GM19035 (cell line): ENCODE data around the gene CDH5.

Experiments
- ATAC-seq: cut with Tn5 transposase; IDR thresholded peaks from one replicate; pipeline ENCODE4 v1.9.1; 2021; ENCODE audit not compliant: unreplicated experiment

The CDH5 gene

DNA sequence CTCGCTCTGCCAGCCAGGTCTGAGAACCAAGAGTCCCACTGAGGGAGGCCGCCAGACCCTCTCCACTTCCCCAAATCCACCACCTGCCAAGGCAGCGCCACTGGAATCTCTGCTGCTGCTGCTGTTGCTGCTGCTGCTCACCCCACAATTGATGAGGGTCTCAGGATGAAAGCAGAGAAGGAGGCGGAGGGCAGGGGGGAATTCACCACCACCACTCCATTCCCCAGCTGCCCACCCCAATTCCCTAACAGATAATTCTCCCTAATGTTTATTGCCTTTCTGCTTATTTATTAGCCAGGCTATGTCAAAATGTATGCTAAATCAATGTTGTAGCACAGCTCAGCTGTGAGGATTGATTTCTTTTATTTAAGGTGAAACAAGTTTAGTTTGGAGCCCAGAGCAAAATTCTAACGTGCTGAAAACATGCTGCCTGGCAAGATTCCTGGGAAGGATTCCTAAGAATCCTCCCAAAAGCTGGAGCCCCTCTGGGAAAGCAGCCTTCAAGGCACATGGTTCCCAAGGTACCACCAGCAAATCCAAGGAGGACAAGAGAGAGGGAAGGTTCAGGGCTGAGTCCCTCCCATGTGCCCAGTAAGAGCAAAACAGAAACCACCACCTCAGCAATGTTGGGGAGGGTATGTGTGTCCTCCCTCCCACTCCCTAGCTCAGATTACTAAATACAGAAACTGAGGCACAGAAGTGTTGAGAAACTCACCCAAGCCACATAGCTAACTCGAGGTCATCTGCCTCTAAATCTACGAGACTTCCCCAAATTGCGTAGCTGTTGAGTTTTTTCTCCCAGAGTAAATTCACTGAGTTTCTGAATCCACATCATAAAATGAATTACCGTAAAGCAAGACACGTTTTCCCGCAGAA lies 12.2 kb upstream of the CDH5 start:
- ATAC-seq, result no peak

GRCh38 chr16:66355526-66355925 lies 11.0 kb upstream of the CDH5 start:
- ATAC-seq, result no peak

DNA sequence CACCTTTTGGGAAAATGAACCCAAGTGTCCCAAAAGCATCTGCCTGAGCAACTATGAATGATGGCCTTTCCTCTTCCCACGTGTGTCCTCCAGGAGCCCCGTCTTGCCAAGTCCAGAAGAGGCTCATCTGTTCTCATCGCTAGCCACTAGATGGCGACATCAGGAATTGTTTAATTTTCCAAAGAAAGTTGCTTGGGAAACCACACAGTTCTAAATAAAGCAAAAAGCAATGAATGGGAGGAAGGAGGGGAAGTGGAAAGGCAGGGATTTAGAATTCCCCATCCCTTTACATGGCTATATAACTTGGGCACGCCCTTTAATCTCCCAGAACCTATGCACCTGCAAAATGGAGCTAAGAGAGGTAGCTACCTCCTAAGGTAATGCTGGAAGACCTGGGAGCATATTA lies 9.0 kb upstream of the CDH5 start:
- ATAC-seq, result no peak

DNA sequence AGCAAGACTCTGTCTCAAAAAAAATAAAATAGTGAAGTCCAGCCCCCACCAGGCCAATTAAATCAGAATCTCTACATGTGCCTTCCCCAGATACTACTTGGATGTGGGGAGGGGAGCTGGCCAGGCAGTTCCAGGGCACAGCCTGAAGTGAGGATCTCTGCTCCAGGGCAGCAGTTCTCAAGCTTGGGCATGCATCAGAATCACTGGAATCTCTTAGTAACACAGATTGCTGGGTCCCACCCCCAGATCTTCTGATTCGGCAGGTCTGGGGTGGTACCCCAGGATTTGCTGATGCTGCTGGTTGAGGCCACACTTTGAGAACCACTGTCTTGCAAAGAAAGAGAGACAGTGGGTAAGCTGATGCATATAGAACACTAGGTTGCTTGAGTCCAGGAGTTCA lies 8.3 kb upstream of the CDH5 start:
- ATAC-seq, result no peak

DNA sequence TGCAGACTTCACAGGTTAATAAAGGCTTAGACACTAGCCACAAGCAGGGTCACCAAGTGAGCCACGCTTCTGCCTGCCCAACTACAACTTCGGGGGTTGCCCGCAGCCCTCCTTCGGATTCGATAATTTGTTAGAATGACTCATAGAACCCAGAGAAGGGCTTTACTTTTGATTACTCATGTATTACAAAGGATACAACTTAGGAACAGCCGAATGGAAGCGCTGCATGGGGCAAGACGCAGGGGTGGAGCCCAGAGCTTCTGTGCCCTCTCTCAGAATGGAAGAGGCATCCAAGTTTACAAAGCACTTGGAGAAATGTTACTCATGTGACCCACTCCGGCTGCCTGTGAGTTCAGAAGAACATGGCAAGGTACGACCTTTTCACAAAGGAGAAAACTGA lies 7.5 kb upstream of the CDH5 start:
- no peak for ATAC-seq

- no peak for ATAC-seq
Measured at GRCh38 chr16:66359811-66360608, 6.5 kb upstream of the CDH5 start.

GRCh38 chr16:66360624-66361324 lies 5.7 kb upstream of the CDH5 start:
- ATAC-seq, result no peak

DNA sequence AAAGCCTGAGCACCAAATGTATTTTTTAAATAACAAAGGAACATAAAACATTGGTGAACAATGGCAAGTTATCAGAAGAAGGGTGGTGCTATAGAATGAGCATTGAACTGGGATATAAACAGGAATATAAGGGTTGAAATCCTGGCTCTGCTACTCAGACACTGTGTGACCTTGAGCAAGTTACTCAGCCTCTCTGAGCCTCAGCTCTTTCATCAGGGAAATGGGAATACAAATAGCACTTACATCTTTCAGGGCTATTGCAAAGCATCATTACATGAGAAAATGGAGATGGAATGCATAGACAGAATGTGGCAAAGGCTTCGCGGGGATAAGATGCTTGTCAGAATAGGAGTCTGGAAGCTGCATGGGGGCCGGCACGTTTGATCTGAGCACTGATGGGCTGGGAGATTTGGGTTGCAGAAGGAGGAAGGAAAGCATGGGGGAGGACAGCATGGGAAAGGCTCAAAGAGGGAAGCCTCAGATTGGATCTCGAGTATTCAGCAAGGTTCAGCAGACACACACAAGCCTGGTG lies 4.8 kb upstream of the CDH5 start:
- no peak for ATAC-seq

- no peak for ATAC-seq
Measured at GRCh38 chr16:66363211-66363777, 3.2 kb upstream of the CDH5 start.

DNA sequence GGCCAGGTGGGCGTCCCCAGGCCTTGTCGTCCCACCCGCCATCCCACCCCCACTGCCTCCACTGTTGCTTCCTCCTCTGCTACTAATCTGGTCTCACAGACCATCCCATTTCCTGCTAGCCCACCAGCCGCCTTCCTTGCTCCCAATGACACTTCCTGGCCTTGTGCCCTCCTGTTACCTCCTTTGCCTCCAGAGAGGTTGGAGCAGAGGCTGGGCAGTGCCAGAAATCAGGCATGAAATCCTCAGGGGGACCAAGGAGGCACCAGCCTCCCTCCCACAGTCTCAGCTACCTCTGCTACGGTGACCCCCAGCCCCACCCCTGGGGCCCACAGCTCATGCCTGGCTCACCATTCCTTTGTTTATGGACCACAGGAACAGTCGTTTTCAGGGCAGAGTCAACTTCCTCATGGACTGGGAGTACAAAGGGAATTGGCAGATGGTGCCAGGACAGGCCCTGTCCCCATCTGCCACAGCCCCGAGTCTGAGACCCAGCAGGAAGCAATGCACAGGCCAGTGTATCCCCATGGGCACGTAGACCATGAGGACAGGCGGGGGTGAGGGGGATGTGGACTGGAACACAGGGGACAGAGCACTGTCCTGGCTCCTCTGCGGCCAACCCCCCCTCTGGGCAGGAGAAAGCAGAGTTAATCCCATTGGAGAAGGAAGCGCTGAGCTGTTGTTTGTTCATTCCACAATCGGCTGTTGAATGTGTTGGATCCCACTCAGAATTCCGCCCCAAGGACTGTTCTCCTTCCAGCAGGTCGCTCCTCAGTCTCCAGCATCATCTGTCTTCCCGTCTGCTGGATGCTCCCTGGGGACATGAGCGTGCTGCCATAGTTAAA lies 2.2 kb upstream of the CDH5 start:
- ATAC-seq, result no peak

GRCh38 chr16:66364959-66365306 lies 1.6 kb upstream of the CDH5 start:
- ATAC-seq, result no peak

- ATAC-seq, result no peak
Measured at GRCh38 chr16:66365651-66366050, 840 bp upstream of the CDH5 start.

DNA sequence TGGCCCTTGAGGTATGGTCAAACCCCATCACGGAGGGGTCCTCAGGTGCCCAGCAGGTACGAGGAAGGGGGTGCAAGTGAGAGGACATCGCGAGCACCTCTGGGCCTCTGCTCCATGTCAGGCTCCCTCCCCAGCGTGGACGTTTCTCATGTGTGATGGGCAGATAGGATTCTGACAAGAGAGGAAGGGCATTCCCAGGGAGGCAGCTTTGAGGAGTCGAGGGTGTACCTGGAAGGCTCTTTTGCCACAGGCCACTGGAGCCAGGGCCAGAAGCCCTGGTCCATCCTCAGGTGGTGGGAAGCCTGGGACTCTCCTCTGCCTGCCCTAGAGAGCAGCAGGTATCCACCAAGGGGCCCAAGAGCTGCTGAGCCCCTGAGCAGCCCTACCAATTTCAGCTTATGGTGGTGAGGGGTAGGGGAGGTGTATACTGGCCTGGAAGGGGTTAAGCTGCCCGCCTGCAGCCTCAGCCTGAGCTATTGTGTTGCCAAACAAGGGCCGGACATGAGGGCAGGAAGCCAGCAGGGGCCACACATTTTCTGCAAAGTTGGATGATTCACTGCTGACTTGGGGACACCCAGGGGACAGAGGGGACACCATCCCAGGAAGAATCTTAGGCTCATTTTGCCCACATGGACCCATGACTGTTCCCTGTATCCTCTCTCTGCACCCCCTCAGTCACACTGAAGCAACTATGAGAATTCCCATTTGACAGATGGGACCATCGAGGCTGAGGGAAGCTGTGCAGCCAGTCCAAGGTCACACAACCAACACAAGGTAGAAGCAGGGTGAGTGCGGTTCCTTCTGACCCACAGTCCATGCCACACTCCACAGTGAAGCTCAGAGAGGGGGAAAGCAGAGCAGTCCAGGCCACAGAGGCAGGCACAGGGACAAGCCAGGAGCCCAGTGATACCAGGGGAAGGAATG lies 1.7 kb downstream of the CDH5 start:
- no peak for ATAC-seq

DNA sequence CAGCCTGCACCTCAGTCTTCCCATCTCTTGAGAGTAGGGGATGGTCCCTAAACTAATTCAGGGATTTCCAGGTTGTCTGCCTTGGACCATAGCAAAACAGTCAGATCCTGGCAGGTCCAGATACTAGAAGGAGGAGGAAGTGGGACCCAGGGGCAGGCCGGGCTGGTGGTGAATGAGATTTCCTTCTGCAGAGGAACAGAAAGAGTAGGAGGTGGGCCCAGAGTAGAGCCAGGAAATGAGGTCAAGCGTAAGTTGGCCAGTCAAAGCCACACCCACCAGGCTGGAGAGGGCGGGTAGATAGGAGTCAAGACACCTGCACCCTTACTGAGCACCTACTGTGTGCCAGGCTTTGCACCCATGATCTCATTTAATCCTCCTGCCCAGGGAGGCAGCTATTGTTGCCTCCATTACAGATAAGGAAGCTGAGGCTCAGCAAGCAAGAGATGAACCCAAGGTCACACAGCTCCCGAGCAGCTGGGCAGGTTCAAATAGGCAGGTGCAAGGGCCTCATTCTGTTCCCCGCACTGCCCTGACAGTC lies 2.6 kb downstream of the CDH5 start:
- ATAC-seq, result no peak

- ATAC-seq, result no peak
Measured at GRCh38 chr16:66370786-66371684, 4.5 kb downstream of the CDH5 start.

DNA sequence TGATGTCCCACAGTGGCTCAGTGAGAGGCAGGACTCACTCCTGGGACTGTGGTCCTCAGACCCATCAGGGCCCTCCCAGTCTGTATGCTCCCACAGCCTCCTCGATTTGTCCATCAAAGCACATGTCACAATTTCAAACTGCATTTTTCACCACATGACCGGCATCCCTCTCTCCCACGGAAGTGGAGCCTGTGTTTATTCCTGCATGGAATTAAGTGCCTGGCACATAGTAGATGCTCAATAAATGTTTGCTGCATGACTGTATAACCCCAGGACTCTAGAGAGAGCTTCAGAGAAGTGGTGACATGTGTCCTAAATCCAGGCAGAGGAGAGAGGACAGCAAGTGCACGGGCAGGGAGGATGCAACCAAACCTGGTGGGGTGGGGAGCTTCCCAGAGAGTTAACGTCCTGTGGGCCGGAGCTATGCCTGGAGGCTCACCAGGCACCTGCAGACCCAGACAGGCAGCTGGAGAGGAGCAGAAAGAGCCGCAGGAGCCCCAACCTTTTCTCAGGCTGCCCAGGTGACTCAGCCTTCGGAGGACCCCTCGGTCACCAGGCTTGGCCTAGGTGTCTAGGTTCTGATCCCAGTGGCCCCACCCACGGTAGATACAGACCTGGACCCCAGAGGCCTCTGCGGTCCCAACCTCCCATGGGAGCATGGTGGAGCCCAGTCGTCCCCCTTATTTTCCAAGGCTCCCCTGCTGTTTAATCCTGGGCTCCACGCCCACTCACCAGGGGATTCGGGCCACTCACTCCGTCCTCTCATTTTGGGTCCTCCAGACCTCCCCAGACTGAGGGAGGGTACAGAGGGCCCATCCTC lies 5.8 kb downstream of the CDH5 start:
- ATAC-seq, result no peak

- ATAC-seq, result no peak
Measured at GRCh38 chr16:66372898-66373155, 6.3 kb downstream of the CDH5 start.
